HepG2 (cell line): Measurements from ENCODE around the gene BFSP1. TPM values are rescaled to one million over a fixed set of nuclear protein-coding genes. Genes with fewer than 3 reads are reported as not detected.

Experiments used
- ATF2 ChIP-seq: sonication (generic); formaldehyde crosslinking; IDR thresholded peaks from 2 replicates; pipeline ENCODE4 v1.4.0; 2020; ENCODE audit warnings: missing genetic modification reagents
- ATF3 ChIP-seq: sonication (generic); formaldehyde crosslinking; IDR thresholded peaks from 2 replicates; pipeline ENCODE4 v1.4.0; 2020; ENCODE audit warnings: missing genetic modification reagents
- HNRNPL ChIP-seq: fragments of 200-400 bp; formaldehyde crosslinking; IDR thresholded peaks from 2 replicates; pipeline ENCODE4 v1.6.1; 2017; ENCODE audit warnings: mild to moderate bottlenecking, low read depth, low read length
- KDM2A ChIP-seq: sonication (generic); formaldehyde crosslinking; IDR thresholded peaks from 2 replicates; pipeline ENCODE4 v1.4.0; 2020; ENCODE audit warnings: low read depth, missing genetic modification reagents, borderline replicate concordance
- MAZ ChIP-seq, 2 experiments: sonication (generic) in 1 of 2; formaldehyde crosslinking in 1 of 2; IDR thresholded peaks; 2 replicates each; pipeline versions ENCODE4 v1.5.0 to v1.6.1; 2012 to 2020; ENCODE audit warnings: low read depth in 2 of 2, mild to moderate bottlenecking in 2 of 2, borderline replicate concordance in 1 of 2, improper control_type of control experiment in 1 of 2, low read length in 1 of 2, missing genetic modification reagents in 1 of 2, moderate library complexity in 1 of 2
- MED1 ChIP-seq: sonication (generic); formaldehyde crosslinking; IDR thresholded peaks from 2 replicates; pipeline ENCODE4 v1.4.0; 2020; ENCODE audit warnings: missing genetic modification reagents
- NFYC ChIP-seq: IDR thresholded peaks from 2 replicates; pipeline ENCODE4 v1.6.1; 2016; ENCODE audit warnings: missing genetic modification reagents, missing compliant biosample characterization
- POLR2A ChIP-seq, 2 experiments: IDR thresholded peaks; 2 replicates each; pipeline ENCODE4 v1.6.1; 2011; ENCODE audit warnings: low read depth in 2 of 2, low read length in 2 of 2, mild to moderate bottlenecking in 1 of 2, moderate library complexity in 1 of 2; ENCODE audit not compliant: insufficient read depth in 1 of 2
- RXRA ChIP-seq: sonication (generic); formaldehyde crosslinking; IDR thresholded peaks from 2 replicates; pipeline ENCODE4 v1.5.1; 2020; ENCODE audit warnings: missing genetic modification reagents
- SETDB1 ChIP-seq: sonication (generic); formaldehyde crosslinking; IDR thresholded peaks from 2 replicates; pipeline ENCODE4 v1.5.1; 2020; ENCODE audit warnings: missing genetic modification reagents, mild to moderate bottlenecking, borderline replicate concordance
- SNAPC2 ChIP-seq: sonication (generic); formaldehyde crosslinking; IDR thresholded peaks from 2 replicates; pipeline ENCODE4 v1.8.1; 2022; ENCODE audit warnings: mild to moderate bottlenecking, missing genetic modification reagents
- ZFX ChIP-seq: sonication (generic); formaldehyde crosslinking; IDR thresholded peaks from 2 replicates; pipeline ENCODE4 v1.4.0; 2020; ENCODE audit warnings: mild to moderate bottlenecking, low read depth, missing genetic modification reagents, moderate library complexity
- ZMYM4 ChIP-seq: sonication (generic); formaldehyde crosslinking; IDR thresholded peaks from 2 replicates; pipeline ENCODE4 v1.8.1; 2023; ENCODE audit warnings: mild to moderate bottlenecking, missing genetic modification reagents
- ZNF18 ChIP-seq: sonication (generic); formaldehyde crosslinking; IDR thresholded peaks from 2 replicates; pipeline ENCODE4 v1.8.0; 2022; ENCODE audit warnings: mild to moderate bottlenecking, missing genetic modification reagents; ENCODE audit not compliant: insufficient replicate concordance
- ZNF335 ChIP-seq: sonication (generic); formaldehyde crosslinking; IDR thresholded peaks from 2 replicates; pipeline ENCODE4 v1.4.0; 2020; ENCODE audit warnings: missing genetic modification reagents
- ZNF790 ChIP-seq: sonication (generic); formaldehyde crosslinking; IDR thresholded peaks from 2 replicates; pipeline ENCODE4 v1.8.0; 2022; ENCODE audit warnings: missing genetic modification reagents, mild to moderate bottlenecking, borderline replicate concordance
- polyA plus RNA-seq, 8 experiments: library from polyadenylated mRNA; depleted of rRNA in 3 of 8; stranded (reverse) in 7 of 8; unstranded in 1 of 8; fragments of >200 nt; fragmentation: Illumina TruSeq in 4 of 8; extraction: Trizol in 4 of 8; gene quantifications; 2 replicates each; pipeline versions ENCODE4 v1.2.1 to v1.2.3, GENCODE V29; 2011 to 2016; ENCODE audit warnings: low read depth in 4 of 8, missing spikeins in 1 of 8, mixed read lengths in 1 of 8; ENCODE audit not compliant: insufficient read depth in 1 of 8
- total RNA-seq, 5 experiments: library from RNA; depleted of rRNA; stranded (reverse); fragments of >200 nt; fragmentation: Illumina TruSeq; extraction: Trizol; gene quantifications; 2 replicates each; pipeline ENCODE4 v1.2.3, GENCODE V29; 2016; ENCODE audit warnings: low read depth in 1 of 5
- TF ChIP-seq, protein P1 (sequence below): sonication (generic); formaldehyde crosslinking; IDR thresholded peaks from 2 replicates; pipeline ENCODE4 v1.4.0; 2020; ENCODE audit warnings: missing genetic modification reagents
- TF ChIP-seq, protein P2 (sequence below): sonication (generic); formaldehyde crosslinking; conservative IDR thresholded peaks from 2 replicates; pipeline ENCODE4 v1.4.0; 2020; ENCODE audit warnings: missing genetic modification reagents

The BFSP1 gene
- total and polyA plus RNA-seq, 2 of the 13 experiments (the other 11 are each of a cell fraction or from before 2014, with no cell fraction given) = 0.22 to 0.26 TPM

DNA sequence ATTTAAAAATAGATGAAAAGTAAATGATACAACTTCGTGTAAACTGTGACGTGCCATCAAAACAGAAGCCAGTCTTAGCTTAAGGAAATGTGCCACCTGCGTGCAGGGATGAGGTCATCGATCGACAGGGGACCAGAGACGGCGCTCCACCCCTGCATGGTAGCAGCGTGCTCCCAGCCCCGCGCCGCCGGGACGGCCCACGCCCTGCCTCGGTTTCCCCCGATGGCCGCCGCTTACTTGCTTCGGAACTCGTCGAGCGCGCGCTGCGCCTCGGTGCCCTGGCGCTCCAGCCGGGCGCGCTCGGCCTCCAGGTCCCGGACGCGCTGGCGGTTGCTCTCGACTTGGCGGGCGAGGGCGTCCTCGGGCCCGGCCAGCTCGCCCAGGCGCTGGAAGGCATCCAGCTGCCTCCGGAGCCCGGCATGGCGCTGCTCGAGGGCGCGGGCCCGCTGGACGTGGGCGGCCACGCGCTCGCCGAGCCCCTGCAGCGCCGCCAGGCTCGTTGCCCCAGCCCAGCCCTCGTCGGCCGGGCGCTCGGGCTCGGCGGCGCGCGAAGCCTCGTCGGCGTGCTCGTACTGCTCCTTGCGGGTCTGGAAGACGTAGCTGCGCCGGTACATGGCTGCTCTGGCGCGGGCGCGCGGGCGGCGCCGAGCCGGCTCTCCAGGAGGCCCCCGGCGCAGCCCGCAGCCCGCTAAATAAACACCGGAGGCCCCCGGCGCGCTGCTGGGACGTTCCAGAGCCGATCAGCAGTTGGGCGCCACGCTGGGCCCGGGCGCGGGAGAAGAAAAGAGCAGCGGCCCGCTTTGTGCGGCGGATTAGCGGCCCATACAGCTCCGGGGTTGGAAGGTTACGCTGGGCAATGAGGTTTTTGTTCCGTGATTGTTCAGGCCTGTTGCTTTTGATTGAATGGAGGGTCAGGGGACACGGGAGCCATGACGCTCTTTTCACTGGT lies at the start of gene BFSP1 (continued):
- TF ChIP-seq, protein P1, sequence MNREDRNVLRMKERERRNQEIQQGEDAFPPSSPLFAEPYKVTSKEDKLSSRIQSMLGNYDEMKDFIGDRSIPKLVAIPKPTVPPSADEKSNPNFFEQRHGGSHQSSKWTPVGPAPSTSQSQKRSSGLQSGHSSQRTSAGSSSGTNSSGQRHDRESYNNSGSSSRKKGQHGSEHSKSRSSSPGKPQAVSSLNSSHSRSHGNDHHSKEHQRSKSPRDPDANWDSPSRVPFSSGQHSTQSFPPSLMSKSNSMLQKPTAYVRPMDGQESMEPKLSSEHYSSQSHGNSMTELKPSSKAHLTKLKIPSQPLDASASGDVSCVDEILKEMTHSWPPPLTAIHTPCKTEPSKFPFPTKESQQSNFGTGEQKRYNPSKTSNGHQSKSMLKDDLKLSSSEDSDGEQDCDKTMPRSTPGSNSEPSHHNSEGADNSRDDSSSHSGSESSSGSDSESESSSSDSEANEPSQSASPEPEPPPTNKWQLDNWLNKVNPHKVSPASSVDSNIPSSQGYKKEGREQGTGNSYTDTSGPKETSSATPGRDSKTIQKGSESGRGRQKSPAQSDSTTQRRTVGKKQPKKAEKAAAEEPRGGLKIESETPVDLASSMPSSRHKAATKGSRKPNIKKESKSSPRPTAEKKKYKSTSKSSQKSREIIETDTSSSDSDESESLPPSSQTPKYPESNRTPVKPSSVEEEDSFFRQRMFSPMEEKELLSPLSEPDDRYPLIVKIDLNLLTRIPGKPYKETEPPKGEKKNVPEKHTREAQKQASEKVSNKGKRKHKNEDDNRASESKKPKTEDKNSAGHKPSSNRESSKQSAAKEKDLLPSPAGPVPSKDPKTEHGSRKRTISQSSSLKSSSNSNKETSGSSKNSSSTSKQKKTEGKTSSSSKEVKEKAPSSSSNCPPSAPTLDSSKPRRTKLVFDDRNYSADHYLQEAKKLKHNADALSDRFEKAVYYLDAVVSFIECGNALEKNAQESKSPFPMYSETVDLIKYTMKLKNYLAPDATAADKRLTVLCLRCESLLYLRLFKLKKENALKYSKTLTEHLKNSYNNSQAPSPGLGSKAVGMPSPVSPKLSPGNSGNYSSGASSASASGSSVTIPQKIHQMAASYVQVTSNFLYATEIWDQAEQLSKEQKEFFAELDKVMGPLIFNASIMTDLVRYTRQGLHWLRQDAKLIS (CRISPR knock-in tag) = no peak
- TF ChIP-seq ZNF790 (no peak), ZNF335 (CRISPR knock-in tag) (0 out of 2 replicates have a peak, but pooled peaks have one; percentile 66), ZMYM4 (peak; percentile 26; the same call in 1 of the 2 replicates), ZNF18 (CRISPR knock-in tag) (no peak), POLR2A (IDR thresholded peaks at IDR 0.05; ENCODE audit: insufficient read depth in 1 of 2, low read depth in 2 of 2, low read length in 2 of 2) (peak in 1 of 2 experiments; percentile 36; a peak in 1 of 4 replicates), NFYC (CRISPR knock-in tag) (no peak; the same call in 1 of the 2 replicates), MAZ (IDR thresholded peaks at IDR 0.05; ENCODE audit: borderline replicate concordance, low read depth, low read length) (no peak), MAZ (CRISPR knock-in tag; IDR thresholded peaks at IDR 0.05; ENCODE audit: low read depth) (peak; percentile 82), RXRA (CRISPR knock-in tag) (peak; percentile 32; the same call in 1 of the 2 replicates), HNRNPL (0 out of 2 replicates have a peak, but pooled peaks have one; percentile 24), ATF2 (peak; percentile 46; the same call in 1 of the 2 replicates), MED1 (CRISPR knock-in tag) (peak; percentile 27; the same call in 1 of the 2 replicates), ATF3 (CRISPR knock-in tag) (peak; percentile 41; the same call in 1 of the 2 replicates), SETDB1 (CRISPR knock-in tag) (no peak), ZFX (CRISPR knock-in tag) (peak; percentile 80), SNAPC2 (CRISPR knock-in tag) (peak; percentile 83; the same call in 1 of the 2 replicates), KDM2A (no peak; the same call in 1 of the 2 replicates)
- TF ChIP-seq, protein P2, sequence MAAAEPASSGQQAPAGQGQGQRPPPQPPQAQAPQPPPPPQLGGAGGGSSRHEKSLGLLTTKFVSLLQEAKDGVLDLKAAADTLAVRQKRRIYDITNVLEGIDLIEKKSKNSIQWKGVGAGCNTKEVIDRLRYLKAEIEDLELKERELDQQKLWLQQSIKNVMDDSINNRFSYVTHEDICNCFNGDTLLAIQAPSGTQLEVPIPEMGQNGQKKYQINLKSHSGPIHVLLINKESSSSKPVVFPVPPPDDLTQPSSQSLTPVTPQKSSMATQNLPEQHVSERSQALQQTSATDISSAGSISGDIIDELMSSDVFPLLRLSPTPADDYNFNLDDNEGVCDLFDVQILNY (CRISPR knock-in tag) = no peak; the same call in 1 of the 2 replicates
